D341Med (cell line): ENCODE measurements around the gene EIF5A.
A peak's percentile ranks its signal among the peaks of the same experiment; 100 is the strongest.

ENCODE experiments used
- DNase-seq: peaks from one replicate; pipeline ENCODE4 v3.0.0; 2012; ENCODE audit warnings: low spot score

EIF5A gene

DNA sequence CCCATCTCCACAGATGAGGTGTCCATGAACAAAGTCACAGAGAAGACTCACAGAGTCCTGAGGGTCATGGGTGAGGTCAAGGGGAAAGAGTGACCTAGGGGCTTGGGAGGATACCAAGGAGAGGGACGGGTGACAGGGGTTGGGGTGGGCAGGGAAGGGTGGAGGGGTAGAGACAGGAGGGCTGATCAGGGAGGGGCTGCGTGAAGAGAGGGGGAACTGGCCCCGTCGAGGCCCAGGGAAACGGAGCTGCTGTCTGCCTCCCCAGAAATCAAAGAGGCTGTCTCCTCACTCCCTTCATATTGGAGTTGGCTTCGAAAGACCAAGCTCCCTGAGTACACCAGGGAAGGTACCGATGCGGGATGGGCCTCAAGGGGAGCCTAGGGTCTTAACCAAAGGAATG lies 48.1 kb downstream of the EIF5A start:
- no peak for DNase-seq

DNA sequence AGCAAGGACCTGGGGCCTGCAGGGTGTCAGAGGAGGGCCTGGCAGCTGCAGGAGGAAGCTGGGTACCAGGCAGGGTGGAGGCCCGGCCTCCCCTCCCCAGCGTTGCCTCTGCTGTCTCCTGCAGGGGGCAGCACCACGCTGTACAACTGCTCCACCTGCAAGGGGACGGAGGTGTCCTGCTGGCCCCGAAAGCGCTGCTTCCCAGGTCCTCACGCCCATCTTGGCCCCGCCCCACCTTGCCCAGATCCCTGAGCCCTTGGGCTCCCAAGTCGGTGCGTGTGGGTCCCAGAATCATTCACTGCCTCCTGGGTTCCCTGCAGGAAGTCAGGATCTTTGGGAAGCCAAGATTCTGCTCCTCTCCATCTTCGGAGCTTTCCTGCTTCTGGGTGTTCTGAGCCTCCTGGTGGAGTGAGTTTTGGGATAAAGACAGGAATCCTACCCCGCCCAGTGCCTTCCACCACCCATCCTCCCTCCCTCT lies 48.7 kb downstream of the EIF5A start:
- DNase-seq, result peak; percentile 82

DNA sequence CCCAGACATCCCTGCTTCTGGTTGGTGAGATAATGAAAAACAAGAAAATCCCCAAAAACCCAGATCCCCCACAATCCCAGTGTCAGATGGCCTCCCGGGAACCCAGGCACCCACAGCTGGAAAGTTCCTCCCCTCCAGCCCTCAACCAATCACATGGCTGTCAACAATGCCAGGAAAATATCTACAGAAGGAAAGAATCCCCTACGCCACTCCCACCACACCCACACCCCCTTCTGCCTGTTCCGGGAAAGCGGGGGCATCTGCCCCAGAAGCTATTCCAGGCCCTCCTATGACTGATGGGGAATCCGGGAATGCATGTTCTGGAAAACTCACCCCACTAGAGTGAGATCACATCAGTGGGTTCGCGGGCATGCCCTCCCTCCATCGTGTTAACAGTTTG lies 49.3 kb downstream of the EIF5A start:
- DNase-seq, result no peak

DNA sequence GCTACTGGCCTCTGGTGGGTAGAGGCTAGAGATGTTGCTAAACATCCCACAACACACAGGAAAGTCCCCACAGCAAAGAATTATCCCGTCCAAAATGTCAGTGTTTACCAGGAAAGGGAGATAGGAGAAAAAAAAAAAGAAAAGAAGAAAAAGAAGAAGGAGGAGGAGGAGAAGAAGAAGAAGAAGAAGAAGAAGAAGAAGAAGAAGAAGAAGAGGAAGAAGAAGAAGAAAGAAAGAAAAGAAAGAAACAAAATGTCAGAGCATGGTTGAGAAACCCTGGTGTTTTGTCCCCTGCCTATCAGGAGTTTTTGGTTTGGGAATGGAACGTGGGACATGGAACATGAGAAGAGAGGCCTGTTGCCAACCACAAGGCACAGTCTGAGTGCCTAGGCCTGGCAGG lies 50.0 kb downstream of the EIF5A start:
- DNase-seq, result no peak

DNA sequence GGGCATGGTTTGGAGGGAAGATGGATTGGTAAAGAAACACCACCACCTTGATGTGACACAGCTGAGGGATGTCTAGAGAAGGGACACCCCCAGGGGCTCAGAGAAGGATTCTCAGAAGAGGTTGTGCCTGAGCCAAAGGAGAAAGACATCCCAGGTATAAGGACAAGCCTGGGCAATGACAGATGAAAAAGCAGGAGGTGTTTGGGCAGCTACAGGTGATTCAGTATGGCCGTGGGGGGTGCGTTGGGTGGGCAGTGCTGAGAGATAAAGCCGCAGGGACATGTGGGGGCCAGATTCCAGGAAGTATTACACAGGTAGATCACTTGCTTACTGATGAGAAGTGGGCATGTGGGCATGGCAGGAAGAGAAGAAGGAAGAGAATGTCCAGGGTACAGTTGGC lies 54.5 kb downstream of the EIF5A start:
- no peak for DNase-seq
